ENCODE measurements around the gene GDF2.

Gene GDF2

DNA sequence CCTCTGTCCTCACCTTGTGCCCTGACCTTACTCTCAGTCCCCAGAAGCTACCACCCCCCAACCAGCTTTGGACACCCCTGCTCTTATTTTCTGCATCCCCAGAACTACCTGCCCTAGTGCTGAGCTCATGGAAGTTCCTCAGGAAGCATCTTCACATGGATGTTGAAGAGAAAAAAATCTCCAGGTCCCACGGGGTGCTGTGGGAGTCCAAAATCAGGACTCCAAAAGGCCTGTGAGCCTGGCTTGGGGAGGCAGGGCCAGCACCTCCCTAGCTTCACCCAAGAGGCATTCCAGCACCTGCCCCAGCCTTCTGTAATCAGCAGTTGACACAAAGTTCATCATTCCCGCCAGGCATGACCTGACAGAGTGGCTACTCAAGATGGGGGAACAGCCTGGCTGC lies 43.0 kb upstream of the GDF2 start:
- no peak overlapping the region for H3K4me3 ChIP-seq (ENCODE audit: low read depth, low read length)
- TF ChIP-seq MYC (IDR thresholded peaks at IDR 0.05; ENCODE audit: low read depth, low read length) (no peak), POLR2A (IDR thresholded peaks at IDR 0.05; ENCODE audit: extremely low read depth, insufficient read length) (no peak)
- TF ChIP-seq, protein P1, sequence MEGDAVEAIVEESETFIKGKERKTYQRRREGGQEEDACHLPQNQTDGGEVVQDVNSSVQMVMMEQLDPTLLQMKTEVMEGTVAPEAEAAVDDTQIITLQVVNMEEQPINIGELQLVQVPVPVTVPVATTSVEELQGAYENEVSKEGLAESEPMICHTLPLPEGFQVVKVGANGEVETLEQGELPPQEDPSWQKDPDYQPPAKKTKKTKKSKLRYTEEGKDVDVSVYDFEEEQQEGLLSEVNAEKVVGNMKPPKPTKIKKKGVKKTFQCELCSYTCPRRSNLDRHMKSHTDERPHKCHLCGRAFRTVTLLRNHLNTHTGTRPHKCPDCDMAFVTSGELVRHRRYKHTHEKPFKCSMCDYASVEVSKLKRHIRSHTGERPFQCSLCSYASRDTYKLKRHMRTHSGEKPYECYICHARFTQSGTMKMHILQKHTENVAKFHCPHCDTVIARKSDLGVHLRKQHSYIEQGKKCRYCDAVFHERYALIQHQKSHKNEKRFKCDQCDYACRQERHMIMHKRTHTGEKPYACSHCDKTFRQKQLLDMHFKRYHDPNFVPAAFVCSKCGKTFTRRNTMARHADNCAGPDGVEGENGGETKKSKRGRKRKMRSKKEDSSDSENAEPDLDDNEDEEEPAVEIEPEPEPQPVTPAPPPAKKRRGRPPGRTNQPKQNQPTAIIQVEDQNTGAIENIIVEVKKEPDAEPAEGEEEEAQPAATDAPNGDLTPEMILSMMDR (IDR thresholded peaks at IDR 0.05; ENCODE audit: low read depth, low read length) = no peak
- TF ChIP-seq, protein P2, sequence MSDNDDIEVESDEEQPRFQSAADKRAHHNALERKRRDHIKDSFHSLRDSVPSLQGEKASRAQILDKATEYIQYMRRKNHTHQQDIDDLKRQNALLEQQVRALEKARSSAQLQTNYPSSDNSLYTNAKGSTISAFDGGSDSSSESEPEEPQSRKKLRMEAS (IDR thresholded peaks at IDR 0.05; ENCODE audit: low read depth, low read length) = no peak
- no peak for DNase-seq (ENCODE audit: low read depth)

DNA sequence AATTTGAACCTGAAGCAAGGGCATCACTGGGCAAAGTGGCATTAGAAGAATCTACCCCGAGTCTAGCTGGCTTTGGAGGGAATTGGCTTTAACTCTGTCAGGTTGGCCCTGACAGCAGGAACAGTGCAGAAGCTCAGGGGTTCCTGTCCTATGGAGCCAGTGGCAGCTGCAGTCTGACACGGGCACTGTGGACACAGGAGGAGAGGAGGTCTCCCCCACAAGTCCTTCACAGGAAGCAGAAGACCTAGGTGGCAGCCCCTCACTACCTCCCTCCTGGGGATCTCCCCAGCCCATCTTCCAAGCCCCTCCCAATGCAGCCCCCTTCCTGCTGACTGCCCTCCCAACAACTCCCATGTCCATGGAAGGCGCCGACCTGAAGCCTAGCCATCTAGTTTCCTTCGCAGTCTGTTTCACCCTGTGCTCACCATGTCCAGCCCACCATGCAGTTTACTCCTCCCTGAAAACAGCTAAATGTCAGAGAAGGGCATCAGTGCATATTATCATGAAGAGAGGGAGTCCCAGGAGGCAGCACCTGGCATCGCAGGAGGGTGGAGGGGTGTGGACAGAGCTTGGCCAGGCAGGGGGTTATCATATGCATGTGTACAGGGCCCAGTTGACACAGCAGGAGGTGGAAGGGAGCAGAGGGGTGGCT lies 40.1 kb upstream of the GDF2 start:
- TF ChIP-seq MYC (IDR thresholded peaks at IDR 0.05; ENCODE audit: low read depth, low read length) = no peak
- TF ChIP-seq, protein P2 (IDR thresholded peaks at IDR 0.05; ENCODE audit: low read depth, low read length) = no peak
- no peak for TF ChIP-seq POLR2A (IDR thresholded peaks at IDR 0.05; ENCODE audit: extremely low read depth, insufficient read length)
- TF ChIP-seq, protein P1 (IDR thresholded peaks at IDR 0.05; ENCODE audit: low read depth, low read length) = no peak
- no peak overlapping the region for H3K4me3 ChIP-seq (ENCODE audit: low read depth, low read length)
- no peak for DNase-seq (ENCODE audit: low read depth)

DNA sequence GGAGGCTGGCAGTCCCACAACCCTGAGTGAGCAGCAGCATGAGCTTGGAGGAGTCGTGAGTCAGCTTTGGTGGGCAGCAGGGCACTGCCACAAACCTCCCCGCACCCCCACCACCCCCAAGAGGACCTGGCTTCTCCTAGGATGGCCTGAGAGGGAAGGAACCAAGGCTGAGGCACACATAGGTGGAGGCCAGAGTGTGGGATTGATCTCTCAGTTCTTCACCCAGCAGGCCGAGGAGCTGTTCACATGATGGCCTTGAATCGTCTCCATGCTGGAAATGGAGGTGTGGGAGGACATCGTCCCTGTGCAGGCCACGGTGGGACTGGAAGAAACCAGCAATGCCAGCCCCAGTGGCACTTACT lies 39.6 kb upstream of the GDF2 start:
- no peak for DNase-seq (ENCODE audit: low read depth)
- TF ChIP-seq, protein P2 (IDR thresholded peaks at IDR 0.05; ENCODE audit: low read depth, low read length) = no peak
- no peak for TF ChIP-seq MYC (IDR thresholded peaks at IDR 0.05; ENCODE audit: low read depth, low read length)
- TF ChIP-seq POLR2A (IDR thresholded peaks at IDR 0.05; ENCODE audit: extremely low read depth, insufficient read length) = no peak
- TF ChIP-seq, protein P1 (IDR thresholded peaks at IDR 0.05; ENCODE audit: low read depth, low read length) = no peak
- no peak overlapping the region for H3K4me3 ChIP-seq (ENCODE audit: low read depth, low read length)

DNA sequence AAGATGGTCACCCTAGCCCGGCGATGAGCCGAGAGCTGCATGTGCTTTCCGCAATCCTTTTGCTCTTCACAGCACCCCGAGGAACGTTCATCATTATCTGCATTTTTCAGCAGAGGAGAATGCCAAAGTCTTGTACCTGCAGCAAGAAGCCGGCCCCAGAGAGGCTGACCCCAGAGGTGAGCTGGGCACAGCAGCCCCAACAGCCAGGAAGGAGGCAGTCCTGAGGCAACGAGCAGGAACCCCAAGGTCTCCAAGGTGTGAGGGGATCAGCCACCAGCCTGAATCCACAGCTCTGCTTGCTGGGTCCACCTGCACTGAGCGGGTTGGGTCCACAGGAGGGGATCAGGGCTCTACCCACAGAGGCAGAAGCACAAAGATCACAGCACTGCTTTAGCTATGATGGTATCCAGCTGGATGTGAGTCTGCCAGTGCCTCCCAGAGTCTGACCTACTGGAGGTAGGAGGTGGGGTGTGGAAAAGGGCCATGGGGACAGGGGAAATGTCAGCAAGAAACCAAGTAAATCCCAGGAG lies 39.1 kb upstream of the GDF2 start:
- DNase-seq (ENCODE audit: low read depth) = no peak
- TF ChIP-seq POLR2A (IDR thresholded peaks at IDR 0.05; ENCODE audit: extremely low read depth, insufficient read length) (no peak), MYC (IDR thresholded peaks at IDR 0.05; ENCODE audit: low read depth, low read length) (no peak)
- TF ChIP-seq, protein P2 (IDR thresholded peaks at IDR 0.05; ENCODE audit: low read depth, low read length) = no peak
- TF ChIP-seq, protein P1 (IDR thresholded peaks at IDR 0.05; ENCODE audit: low read depth, low read length) = no peak
- no peak overlapping the region for H3K4me3 ChIP-seq (ENCODE audit: low read depth, low read length)

DNA sequence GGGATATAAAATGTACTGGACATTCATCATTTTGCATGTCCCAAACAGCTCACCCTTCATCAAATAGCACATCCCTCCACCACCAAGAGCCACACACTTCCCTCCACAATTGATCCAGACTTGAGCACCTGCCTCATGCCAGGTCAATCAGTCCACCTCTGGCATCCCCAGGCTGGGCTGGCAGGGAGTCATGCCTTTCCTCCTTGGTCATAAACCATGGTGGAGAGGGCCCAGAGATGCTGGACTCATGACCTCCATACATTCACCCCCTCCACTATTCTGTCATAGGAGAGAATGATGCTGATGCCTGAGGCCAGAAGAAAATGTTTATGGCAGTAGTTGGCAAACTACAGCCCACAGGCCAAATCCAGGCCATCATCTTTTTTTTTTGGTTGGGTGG lies 38.4 kb upstream of the GDF2 start:
- TF ChIP-seq MYC (IDR thresholded peaks at IDR 0.05; ENCODE audit: low read depth, low read length) = no peak
- TF ChIP-seq, protein P2 (IDR thresholded peaks at IDR 0.05; ENCODE audit: low read depth, low read length) = no peak
- TF ChIP-seq POLR2A (IDR thresholded peaks at IDR 0.05; ENCODE audit: extremely low read depth, insufficient read length) = no peak
- H3K4me3 ChIP-seq (ENCODE audit: low read depth, low read length) = no peak overlapping the region
- no peak for DNase-seq (ENCODE audit: low read depth)

DNA sequence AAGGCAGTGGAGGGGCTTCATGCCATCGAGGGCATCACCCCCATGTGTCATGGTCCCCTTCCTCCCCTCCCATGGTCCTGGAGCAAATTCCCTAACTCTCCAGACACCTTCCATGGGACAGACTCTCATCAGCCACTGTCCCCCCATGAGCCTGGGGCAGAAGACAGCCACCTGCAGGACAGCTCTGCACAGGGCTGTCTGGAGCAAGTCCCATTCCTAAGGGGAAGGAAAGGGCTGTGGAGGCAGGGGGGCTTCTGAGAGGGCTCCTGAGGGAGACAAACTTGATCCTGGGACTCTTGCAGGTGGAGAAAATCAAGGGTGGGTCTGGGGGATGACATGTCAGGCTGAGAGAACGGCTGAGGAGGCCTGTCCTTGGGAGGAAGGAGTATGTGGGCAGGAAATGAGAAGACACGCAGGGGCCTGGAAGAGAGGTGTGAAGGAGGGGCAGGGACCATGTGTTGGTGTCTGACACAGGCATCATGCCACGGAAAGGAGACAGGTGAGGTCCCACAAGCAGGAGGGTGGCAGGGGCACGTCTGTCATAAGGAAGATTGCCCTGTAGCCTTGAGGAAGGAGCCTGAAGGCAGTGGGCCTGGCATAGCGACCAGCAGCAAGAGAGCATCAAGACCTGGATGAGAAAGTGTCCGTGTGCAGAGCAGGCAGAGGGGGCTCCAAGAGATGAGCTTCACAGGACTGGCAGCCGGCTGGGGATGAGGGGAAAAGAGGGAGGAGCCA lies 36.7 kb upstream of the GDF2 start:
- no peak for DNase-seq (ENCODE audit: low read depth)
- H3K4me3 ChIP-seq (ENCODE audit: low read depth, low read length) = no peak overlapping the region
- TF ChIP-seq, protein P2 (IDR thresholded peaks at IDR 0.05; ENCODE audit: low read depth, low read length) = no peak
- TF ChIP-seq, protein P1 (IDR thresholded peaks at IDR 0.05; ENCODE audit: low read depth, low read length) = no peak
- TF ChIP-seq POLR2A (IDR thresholded peaks at IDR 0.05; ENCODE audit: extremely low read depth, insufficient read length) (no peak), MYC (IDR thresholded peaks at IDR 0.05; ENCODE audit: low read depth, low read length) (no peak)
